HG02885 (cell line): ENCODE data around the gene LGI1.

Experiments used
- ATAC-seq: cut with Tn5 transposase; IDR thresholded peaks from one replicate; pipeline ENCODE4 v1.9.1; 2021; ENCODE audit warnings: mild to moderate bottlenecking; ENCODE audit not compliant: unreplicated experiment, poor library complexity

Gene LGI1

DNA sequence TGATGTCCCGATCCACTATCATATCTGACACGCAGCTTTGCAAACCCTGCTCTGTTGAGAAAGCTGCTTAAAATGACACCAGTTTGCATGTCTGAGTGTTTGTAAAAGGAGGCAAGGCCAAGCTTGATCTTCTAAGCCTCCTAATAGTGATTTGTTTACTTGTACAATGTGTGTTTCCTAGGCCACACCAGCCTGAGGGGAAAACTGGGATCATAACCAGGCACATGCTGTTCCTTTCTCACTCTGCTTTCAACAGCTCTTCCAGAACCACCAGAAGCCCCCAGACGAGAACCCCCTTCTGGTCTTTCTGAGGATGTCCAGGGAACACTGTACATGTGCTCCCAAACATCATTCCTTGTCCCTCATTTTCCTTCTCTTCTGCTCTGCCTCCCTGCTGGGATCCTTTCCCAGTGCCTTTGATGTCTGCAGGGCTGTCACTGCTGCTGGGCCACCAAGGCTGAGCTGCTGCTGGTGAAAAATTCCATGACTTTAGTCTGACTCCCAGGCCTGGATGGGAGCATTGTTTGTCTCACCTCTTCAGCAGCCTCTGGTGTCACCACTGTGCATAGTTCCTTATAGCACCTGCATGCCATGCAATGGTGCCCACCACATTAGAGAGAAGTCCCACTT lies 4.0 kb upstream of the LGI1 start:
- no peak for ATAC-seq

DNA sequence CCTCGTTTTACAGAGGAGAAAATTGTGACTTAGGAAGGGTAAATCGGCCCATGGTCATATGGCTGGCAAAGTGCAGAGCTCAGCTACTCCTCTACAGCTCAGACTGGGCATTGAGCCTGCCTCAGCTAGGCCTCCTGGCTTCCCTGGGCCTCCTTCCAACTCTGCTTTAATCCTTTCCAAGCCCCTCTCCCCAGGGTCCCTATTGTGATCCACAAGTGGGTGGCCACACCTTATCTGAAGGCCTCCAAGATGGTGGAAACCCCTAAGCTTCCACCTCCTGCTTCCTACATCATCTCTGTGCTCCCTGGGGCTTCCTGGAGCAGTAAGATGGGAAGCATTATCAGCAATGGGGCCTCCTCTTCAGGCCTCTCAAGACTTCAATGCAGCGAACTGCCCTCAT lies 3.0 kb upstream of the LGI1 start:
- ATAC-seq = no peak

DNA sequence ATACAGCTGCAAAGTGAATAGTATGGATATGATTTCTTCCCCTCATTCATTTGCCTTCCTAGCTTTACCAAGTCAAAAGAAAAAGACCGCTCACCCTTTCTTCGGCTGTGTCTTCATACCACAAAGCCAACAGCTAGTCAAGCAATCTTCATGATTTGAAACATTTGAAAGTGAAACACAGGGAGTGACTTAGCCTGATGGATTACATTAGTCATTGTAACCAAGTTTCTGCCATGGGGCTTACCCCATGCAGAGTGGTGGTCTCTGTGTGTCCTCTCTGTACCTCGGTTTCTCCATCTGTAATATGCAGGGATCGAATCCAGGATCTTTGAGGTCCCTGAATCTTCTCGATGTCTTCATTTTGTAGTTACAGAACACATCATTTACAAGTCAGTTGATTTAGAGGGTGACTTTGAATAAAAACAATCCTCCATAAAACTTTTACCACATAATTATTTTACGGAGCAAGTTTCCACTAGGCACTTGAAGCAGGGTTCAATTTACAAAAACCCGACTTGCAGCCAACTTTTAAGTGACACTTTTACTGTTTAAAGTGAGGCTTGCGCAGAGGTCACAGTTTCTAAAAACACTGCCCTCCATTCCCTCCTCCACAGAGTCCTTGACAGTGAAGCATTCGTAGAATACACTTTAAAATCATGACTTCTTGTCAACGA lies 2.2 kb upstream of the LGI1 start:
- ATAC-seq = no peak

DNA sequence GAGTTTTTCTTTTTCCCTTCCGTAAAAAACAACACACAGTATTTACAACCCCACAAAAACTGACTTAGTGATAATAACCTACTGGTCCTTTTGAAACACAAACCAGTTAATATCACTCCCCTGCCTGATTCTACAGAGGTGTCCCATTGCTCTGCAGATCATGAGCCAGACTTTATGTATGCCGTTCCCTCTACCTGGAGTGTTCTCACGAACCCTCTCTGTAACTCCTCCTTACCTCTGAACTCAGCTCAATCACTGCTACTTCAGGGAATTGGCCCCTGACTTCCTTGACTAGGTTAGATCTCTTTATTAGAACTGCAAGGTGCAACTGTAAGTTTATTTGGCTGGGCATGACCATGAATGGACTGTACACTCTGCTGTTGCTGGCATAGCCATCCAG lies 1.6 kb upstream of the LGI1 start:
- no peak for ATAC-seq

DNA sequence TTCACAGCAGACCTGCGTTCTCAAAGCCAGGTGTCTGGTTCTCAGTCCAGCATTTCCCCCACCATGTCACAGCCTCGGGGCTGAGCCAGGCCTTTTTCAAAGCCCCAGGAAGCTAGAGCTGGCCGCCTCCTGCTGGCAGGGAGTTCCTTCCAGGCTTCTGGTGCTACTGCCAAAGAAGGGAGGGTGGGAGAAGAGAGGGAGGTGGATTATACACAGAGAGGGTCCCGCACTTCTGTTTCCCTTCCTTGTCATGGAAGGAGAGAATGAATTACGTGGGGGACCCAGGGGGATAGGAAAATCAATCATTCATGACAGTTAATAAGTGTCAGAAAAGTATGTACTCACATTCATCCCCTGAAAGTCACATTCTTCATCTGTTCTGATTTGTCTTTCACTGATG lies 600 bp upstream of the LGI1 start:
- no peak for ATAC-seq

DNA sequence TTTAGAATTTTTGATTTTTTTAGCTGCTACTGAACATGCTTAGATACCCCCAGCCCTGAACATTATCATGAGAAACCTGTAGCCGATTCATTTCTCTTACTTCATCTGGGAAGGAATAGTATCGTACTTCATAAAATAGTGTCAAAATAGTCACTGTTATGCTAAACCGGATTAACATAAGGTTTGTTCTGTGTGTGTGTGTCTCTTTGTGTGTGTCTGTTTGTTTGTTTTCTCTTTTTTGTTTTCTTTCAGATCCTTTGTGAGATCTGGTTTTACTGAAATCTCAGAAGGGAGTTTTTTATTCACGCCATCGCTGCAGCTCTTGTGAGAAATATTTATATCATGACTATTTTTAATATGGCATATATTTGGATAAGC lies 761 bp downstream of the LGI1 start:
- no peak for ATAC-seq

DNA sequence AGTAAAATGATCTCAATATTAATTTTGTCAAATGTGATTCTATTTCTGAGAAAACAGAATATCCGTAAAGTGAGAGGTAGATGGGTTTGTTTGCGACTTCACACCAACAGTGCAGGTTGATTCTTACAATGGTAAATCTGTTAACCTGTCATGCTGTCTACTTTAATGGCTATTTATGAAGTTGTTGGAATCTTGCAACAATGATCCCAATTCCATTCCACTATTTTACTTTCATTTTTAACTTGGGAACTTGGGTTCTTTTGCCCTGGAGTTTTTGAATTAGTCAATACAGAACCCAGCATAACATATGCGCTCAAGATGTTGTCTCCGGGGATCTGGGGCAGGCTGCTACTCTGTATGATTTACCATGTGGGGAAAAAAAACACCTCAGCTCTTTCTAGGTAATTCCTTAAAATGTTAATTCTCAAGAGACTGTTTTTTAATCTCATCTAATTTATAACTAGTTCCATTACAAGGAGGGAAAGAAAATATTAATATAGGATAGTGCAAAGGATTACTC lies 1.2 kb downstream of the LGI1 start:
- ATAC-seq = no peak

DNA sequence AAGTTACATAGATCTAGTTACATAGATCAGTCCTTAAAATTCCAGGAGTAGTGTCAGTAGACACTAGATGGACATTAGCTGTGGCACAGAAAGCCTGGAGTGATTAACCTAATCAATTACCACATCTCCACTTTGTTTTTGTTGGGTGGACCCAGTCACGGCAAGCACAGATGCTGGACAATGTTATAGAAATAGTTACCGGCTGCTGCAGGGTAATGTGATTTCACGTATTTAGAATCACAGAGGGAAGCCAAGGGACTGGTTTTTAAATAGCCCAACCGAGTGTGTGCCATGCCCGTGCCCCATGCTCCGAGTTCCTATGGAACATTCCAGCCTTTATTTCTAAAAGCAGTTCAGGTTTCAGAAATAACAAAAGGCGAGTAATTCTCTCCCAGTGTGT lies 2.8 kb downstream of the LGI1 start:
- no peak for ATAC-seq

DNA sequence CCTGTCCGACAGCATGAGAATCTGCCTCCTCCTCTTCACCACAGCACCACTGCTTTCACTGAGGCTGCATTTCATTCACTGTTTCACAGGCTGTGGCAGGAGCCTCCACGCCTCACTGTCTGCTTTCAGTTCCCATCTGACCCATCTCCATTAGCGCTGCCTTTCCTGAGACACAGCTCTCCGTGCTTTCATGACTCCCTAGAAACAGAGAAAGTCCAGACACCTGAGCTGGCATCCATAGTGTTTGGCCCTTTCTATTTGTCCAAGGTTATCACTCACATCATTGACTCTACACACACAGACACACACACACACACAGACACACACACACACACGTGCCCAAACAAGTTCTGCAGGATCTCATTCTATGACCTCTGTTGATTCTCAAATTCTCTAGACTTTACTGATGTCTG lies 5.2 kb downstream of the LGI1 start:
- ATAC-seq = peak; percentile 68

DNA sequence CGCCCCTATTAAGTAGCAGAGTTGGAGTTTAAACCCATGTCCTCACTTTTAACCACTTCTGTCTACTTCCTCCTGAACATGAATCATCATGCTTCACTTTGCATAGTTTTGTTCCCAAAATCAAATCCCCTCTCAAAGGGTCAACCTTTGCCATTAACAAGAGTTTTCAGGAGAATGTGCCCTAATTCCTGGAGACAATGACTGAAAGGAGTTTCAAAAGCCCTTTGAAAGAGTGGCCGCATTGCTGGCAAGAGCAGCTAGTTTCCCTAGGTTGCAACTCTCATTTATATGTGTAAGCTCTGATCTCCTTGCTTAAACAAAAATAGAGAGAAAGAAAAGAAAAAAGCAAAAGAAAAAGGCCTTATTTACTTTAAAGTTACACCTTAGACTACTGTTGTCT lies 9.2 kb downstream of the LGI1 start:
- no peak for ATAC-seq

DNA sequence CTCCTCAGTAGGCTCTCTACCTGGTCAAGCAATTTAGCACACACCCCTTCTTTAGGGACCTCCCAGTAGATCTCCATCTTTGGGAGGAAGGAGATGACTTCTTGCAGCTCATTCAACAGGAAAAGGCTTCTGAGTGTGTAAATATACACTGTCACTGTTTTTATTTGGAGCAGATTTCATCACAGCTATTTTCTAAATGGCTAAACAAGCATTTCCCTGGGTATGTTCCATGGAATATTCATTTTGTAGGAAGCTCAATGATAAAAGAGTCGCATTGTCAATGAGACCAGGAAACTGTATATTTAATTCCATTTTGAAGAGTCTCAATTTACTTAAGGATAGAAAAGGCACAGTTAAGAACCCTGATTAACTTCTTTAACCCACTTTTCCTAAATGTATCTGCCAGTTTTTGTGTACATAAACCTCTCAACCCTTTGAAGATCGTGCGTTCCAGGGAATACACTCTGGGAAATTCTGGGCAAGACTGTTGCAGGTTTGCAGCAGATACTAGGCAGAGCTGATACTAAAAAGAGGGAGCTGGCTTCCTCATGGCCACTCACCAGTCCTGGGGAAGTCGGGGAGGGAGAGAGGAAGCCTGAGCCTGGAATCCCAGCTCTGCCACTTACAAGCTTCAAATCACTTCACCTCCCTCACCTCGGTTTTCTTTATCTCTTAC lies 10.1 kb downstream of the LGI1 start:
- no peak for ATAC-seq

DNA sequence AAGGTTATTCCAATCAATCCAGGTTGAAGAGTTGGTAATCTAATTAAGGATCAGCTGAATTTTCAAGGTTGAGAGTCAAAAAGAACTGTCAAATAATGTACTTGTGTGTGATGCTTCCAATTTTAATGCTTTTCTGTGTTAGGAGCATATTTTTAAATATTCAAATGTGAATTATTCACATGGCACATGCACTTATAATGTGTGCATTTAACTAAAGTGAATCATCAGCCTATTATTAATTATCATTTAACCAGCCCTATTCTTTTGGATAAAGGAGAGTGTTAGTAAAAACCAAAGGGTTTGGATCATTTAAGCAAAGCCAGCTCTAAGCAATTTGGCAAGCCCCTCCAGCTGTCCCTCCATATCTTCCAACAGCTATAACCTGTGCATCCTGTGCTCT lies 11.2 kb downstream of the LGI1 start:
- no peak for ATAC-seq

DNA sequence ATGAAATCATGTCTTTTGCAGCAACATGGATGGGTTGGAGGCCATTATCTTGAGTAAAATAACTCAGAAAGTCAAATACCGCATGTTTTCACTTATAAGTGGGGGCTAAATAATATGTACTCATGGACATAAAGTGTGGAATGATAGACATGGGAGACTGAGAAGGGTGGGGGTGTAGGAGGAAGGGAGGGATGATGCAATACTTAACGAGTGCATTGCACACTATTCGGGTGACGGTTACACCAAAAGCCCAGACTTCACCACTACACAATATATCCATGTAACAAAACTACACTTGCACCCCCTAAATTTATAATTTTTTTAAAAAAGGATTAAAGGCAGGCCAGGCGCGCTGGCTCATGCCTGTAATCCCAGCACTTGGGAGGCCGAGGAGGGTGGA lies 13.6 kb downstream of the LGI1 start:
- ATAC-seq = no peak

DNA sequence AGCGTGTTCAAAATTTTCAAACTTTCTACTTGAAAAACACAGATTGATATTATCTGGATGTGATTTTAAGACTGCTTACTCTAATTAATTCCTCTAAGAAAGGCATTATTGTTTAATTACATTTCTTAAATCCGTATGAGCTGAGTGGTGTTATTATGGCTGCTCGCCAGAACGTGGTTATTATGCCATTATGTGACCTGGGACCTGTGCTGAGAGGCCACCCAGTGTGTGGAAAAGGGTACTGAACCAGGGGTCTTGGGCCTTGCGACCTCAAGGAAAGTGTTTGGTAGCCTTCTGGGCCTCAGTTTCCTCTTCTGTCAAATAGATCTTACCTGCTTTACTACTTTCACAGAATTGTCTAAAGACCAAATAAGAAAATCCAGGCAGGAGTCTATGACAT lies 15.4 kb downstream of the LGI1 start:
- ATAC-seq = no peak

DNA sequence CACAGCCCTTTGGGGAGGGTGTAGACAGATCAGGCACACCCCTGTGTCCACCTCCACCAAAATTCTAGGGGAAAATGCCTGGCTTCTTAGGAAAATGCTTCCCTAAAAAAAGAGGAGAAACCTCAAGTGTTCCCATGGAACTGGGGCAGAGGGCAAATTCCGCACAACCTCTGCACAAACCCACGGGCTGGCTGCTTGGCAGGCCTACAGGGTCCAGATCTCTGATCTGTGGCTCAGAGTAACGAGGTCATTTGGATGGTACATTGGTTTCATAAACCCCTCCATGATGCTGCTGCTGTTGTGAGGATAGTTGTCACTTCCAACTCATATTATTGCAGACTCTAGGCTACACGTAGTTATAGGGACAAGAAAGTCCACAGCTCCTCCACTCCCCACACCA lies 16.0 kb downstream of the LGI1 start:
- no peak for ATAC-seq

DNA sequence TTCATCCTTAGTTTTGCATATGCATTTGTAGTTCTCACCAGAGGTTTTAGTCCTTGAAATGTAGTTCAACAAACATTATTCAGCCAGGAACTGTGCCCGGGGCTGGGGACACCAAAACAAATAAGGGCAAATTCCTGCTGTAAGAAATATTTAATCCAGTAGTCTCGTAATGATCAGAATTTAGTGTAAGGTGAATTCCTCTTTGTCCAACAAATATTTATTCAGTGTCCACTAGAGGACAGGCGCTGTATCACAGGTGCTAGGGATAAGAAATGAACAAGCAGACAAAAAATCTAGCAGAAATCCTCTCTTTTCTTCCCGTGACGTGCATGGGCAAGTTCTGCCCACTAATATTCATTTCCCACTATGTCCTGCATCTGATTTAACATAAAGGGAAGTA lies 17.6 kb downstream of the LGI1 start:
- no peak for ATAC-seq

DNA sequence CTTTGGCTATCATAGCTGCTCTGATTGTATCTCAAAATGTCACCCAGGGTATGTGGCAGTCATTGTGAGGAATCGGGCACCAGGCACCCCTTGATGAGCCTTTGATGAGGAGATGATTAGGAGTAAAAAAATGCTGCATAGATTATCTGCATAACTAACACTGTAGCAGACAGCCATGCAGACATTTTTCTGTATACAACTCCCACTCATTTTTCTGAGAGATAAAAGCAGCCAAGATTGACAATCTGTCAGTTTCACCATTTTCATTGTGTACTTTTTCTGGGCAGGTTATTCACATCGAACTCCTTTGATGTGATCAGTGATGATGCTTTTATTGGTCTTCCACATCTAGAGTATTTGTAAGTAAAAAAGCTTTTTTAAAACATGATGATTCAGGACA lies 19.4 kb downstream of the LGI1 start:
- no peak for ATAC-seq

DNA sequence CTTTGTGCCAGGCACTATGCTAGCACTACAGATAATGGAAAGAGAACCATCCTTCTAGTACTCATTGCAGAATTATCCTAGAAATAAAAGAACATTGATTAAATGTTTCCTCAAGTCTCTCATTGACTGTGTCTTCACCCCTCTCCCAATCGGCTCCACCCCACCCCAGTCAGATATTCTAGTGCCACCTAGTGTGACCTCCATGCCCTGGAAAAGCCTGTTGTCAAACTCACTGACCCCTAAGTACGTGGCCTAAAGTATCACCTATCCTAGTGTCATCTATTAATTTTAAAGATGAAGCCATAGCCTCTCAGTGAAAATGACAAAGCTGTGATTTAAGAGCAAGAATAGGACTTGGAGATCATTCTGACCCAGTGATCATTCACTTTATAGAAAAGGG lies 26.3 kb downstream of the LGI1 start:
- ATAC-seq = no peak

DNA sequence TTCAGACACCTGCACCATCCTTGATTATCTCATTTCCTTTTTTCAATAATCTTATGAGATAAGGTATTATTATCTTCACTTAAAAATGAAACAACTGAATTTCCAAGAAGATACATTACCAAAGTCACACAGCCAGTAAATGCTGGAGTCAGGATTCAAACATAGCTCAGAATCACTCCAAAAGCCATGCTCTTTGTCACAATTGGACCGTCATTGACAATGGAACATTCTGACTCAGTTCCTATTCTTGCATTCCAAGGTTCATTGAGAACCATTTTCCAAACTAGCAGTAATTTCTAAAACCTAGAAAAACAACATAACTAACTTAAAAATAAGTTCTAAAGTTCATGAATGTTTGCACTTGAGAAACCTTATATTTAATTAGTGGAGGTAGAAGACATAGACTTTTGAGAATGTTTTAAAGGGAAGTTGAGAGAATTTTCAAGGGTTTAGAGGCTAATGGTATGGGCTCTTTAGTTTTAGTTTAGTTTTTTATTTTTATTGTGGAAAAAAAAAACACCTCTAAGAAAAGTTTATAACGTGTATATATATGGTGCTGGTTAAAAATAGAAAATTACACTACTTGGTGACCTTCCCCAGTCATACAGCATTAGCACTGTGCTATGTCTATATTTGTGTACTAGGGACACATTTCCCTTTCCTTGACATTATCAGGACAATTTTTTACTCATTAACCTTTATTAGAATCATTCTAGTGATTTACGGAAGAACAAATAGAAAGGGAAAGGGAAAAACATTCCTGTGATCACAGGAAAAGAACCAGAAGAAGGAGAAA lies 30.9 kb downstream of the LGI1 start:
- no peak for ATAC-seq

DNA sequence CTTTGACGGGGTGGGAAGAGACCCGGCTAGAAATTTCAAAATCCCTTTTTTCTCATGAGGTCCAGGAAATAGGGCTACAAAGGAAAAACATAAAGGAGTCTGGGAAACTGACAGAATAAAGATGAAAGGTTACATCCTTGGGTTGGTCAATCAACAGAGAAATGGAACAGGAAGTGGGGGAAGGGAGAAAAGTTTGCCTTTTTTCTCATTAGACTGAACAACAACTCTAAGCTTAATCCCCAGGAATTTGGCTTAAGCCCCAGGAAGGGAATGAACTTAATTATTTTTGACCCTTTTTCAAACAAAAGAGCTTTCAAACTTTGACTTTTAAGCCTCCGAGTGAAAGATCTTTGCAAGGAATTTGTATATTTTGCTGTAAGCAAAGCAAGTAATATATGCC lies 32.7 kb downstream of the LGI1 start:
- no peak for ATAC-seq

DNA sequence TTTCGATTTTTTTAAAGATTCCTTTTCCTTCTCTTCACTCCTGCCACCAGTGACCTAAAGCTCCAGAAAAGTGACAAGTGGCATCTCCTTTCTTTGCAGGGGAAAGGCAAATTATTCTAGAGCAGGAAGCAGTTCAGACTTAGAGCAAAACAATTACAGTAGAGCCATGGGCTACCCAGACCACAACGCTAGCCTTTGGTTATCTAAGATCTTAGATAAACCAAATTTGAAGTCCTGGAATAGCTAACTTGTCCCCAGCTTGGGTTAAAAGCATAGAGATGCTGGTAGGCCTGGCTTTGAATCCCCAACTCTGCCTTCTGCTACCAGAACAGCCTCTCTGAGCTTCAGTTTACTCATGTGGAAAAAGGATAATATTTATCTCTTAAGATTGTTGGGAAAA lies 38.4 kb downstream of the LGI1 start:
- no peak for ATAC-seq
